ENCODE measurements around the gene DYRK2.

DYRK2 gene

GRCh38 chr12:67705394-67706370, 57.1 kb downstream of the DYRK2 start:
- ATAC-seq = no peak

GRCh38 chr12:67709367-67709954, 60.9 kb downstream of the DYRK2 start:
- ATAC-seq = no peak

DNA sequence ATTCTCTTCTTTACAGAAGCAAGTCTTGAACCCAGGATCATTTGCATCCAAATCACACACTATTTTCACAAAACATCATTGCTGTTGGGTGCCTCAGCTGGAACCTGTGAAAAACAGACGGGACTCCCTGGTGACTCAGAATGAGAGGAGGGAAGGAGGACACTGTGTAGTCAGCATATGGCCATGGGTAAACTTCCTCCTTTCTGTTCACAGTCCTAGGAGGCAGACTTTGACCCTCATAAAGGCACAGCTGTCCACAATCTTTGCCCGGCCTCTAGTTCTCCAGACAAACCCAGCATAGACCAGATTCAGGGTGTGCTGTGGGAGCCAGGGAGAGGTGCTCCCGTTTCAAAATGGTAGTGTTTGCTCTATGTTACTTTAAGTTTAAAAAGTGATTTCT, 62.0 kb downstream of the DYRK2 start:
- no peak for ATAC-seq

DNA sequence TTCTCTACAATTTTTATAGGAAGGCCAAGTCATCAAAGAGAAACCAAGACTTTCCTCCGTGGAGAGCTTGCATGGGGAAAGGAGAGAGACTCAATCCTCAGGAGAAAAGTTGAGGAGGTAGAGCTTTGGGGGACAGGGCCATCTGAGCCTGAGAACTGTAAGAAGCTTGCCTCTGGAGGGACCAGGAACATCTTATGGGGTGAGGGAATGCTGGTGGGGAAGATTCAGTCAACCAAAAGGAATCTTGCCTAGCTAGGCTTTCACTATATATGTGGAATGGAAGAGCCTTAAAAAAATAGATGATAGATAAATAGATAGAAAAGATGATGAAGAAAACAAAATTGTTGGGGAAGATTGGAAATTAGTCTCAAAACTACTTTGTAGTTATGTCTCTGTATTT, 63.5 kb downstream of the DYRK2 start:
- ATAC-seq = no peak

GRCh38 chr12:67714648-67715047, 66.1 kb downstream of the DYRK2 start:
- no peak for ATAC-seq

All from activated CD4-positive, CD25-positive, alpha-beta regulatory T cell treated with anti-CD3 and anti-CD28 coated beads, Interleukin-2, amount 50 U/mL, for 24 hours (primary cell).